GM10248 (cell line): ENCODE results near the gene SYCN.

Source experiments
- CTCF ChIA-PET: fragments of 300-600 bp; sonication (Branson Sonifier 250); formaldehyde crosslinking; extraction: SDS; loops from one replicate; lab custom pipeline; 2021; ENCODE audit warnings: antibody characterized with exemption; lab: Yijun Ruan, JAX
- POLR2A ChIA-PET: fragments of 350-650 bp; sonication (Branson Sonifier 250); formaldehyde crosslinking; extraction: SDS; loops from one replicate; lab custom pipeline; 2020; ENCODE audit warnings: antibody characterized with exemption; lab: Yijun Ruan, JAX
- DNase-seq: peaks from one replicate; pipeline ENCODE4 v3.0.0; 2012; ENCODE audit errors: extremely low spot score
- CTCF ChIP-seq: IDR thresholded peaks from 2 replicates; pipeline ENCODE4 v1.5.1; 2012; ENCODE audit warnings: mild to moderate bottlenecking, low read depth; ENCODE audit errors: extremely low read depth, missing control alignments, control extremely low read depth

Gene SYCN

GRCh38 chr19:39163621-39164020 lies 40.4 kb downstream of the SYCN start:
- no peak for DNase-seq
- ChIA-PET CTCF (no interaction called here), POLR2A (no interaction called here)
- no peak for TF ChIP-seq CTCF

GRCh38 chr19:39162441-39163043 lies 41.5 kb downstream of the SYCN start:
- TF ChIP-seq CTCF = no peak
- POLR2A ChIA-PET = no interaction called here

GRCh38 chr19:39160889-39161672 lies 43.0 kb downstream of the SYCN start:
- ChIA-PET CTCF (no interaction called here), POLR2A (no interaction called here)
- DNase-seq = no peak
- TF ChIP-seq CTCF = no peak

More at GRCh38 chr19:39162441-39163043, 41.5 kb downstream of the SYCN start:
- CTCF ChIA-PET = no interaction called here
- DNase-seq = no peak

GRCh38 chr19:39160523-39160861 lies 43.6 kb downstream of the SYCN start:
- ChIA-PET POLR2A (no interaction called here), CTCF (no interaction called here)
- TF ChIP-seq CTCF = no peak
- DNase-seq = no peak

- TF ChIP-seq CTCF = no peak
- POLR2A ChIA-PET = no interaction called here
- CTCF ChIA-PET = no interaction called here
- DNase-seq = no peak
Measured at GRCh38 chr19:39158646-39159260, 45.3 kb downstream of the SYCN start.

- no peak for TF ChIP-seq CTCF
- DNase-seq = no peak
- CTCF ChIA-PET = no interaction called here
- POLR2A ChIA-PET = no interaction called here
Measured at GRCh38 chr19:39157997-39158389, 46.1 kb downstream of the SYCN start.
